Measurements from ENCODE around the gene GFPT1. TPM values are rescaled to one million over a fixed set of nuclear protein-coding genes. Genes with fewer than 3 reads are reported as not detected.

GFPT1 gene
- total and polyA plus RNA-seq, 4 donors = 26.9 to 56.3 (median 30.4) TPM

DNA sequence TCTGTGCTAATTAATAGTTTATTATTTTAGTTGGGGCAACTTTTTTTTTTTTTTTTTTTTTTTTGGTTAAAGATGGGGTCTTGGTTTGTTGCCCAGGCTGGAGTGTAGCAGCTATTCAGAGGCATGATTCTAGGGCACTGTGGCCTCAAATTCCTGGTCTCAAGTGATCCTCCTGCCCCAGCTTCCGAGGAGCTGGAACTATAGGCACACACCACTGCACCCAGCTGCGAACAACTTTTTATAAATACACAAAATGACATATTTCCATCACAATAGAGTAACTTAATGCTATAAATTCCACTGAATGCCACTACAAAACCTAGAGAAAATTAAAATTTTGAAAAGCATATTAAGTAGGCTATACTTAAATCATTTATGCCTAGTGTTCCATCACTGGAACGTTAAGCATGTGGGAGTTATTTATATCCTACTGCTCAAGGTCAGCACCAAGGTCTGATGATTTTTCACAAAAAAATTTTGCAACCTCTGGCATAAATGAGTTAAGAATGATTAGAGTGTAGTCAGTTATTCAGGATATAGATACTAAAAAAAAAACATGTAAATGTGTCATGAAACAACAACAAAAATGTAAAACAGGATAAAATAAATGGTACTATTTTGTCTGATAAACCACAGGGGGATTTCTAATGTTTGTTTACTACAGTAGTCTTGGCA lies 46.8 kb downstream of the GFPT1 start:
- H3K27ac ChIP-seq (ENCODE audit: low read depth, low read length) = no peak overlapping the region
- peaks cover 31% of the 10 kb centered on the region for H3K36me3 ChIP-seq (ENCODE audit: control insufficient read depth, insufficient read depth, low read length)
- H3K27me3 ChIP-seq (ENCODE audit: control insufficient read depth, insufficient read depth, low read length) = no peaks in the 10 kb centered on the region
- no peaks in the 10 kb centered on the region for H3K4me1 ChIP-seq (ENCODE audit: control insufficient read depth, insufficient read depth, low read length)
- no peaks in the 10 kb centered on the region for H3K9me3 ChIP-seq (ENCODE audit: control insufficient read depth, insufficient read depth, low read length)
- H3K4me3 ChIP-seq (ENCODE audit: low read depth, low read length) = no peak overlapping the region
- no peak for DNase-seq (ENCODE audit: low read depth in 4 of 6, low spot score in 6 of 6)
- WGBS (ENCODE audit: insufficient coverage) = no CpG with 5 or more reads among the region's 3 CpGs

GRCh38 chr2:69335311-69335710 lies 51.7 kb downstream of the GFPT1 start:
- Histone ChIP-seq H3K36me3 (ENCODE audit: control insufficient read depth, insufficient read depth, low read length) (peaks cover 21% of the 10 kb centered on the region), H3K4me3 (ENCODE audit: low read depth, low read length) (no peak overlapping the region), H3K4me1 (ENCODE audit: control insufficient read depth, insufficient read depth, low read length) (no peaks in the 10 kb centered on the region), H3K27me3 (ENCODE audit: control insufficient read depth, insufficient read depth, low read length) (no peaks in the 10 kb centered on the region), H3K27ac (ENCODE audit: low read depth, low read length) (no peak overlapping the region), H3K9me3 (ENCODE audit: control insufficient read depth, insufficient read depth, low read length) (no peaks in the 10 kb centered on the region)
- DNase-seq (ENCODE audit: low read depth in 4 of 6, low spot score in 6 of 6) = peak in 1 of 6 donors; percentile 65
- no CpG with 5 or more reads among the region's 2 CpGs for WGBS (ENCODE audit: insufficient coverage)

GRCh38 chr2:69333352-69333751 lies 53.7 kb downstream of the GFPT1 start:
- H3K27me3 ChIP-seq (ENCODE audit: control insufficient read depth, insufficient read depth, low read length) = no peaks in the 10 kb centered on the region
- H3K27ac ChIP-seq (ENCODE audit: low read depth, low read length) = no peak overlapping the region
- DNase-seq (ENCODE audit: low read depth in 4 of 6, low spot score in 6 of 6) = no peak
- peaks cover 28% of the 10 kb centered on the region for H3K36me3 ChIP-seq (ENCODE audit: control insufficient read depth, insufficient read depth, low read length)
- H3K9me3 ChIP-seq (ENCODE audit: control insufficient read depth, insufficient read depth, low read length) = no peaks in the 10 kb centered on the region
- no peak overlapping the region for H3K4me3 ChIP-seq (ENCODE audit: low read depth, low read length)
- no peaks in the 10 kb centered on the region for H3K4me1 ChIP-seq (ENCODE audit: control insufficient read depth, insufficient read depth, low read length)
- no CpG with 5 or more reads among the region's 2 CpGs for WGBS (ENCODE audit: insufficient coverage)

GRCh38 chr2:69330781-69331180 lies 56.2 kb downstream of the GFPT1 start:
- no CpG with 5 or more reads among the region's 2 CpGs for WGBS (ENCODE audit: insufficient coverage)
- Histone ChIP-seq H3K27ac (ENCODE audit: low read depth, low read length) (no peak overlapping the region), H3K36me3 (ENCODE audit: control insufficient read depth, insufficient read depth, low read length) (peaks cover 29% of the 10 kb centered on the region), H3K4me3 (ENCODE audit: low read depth, low read length) (no peak overlapping the region), H3K4me1 (ENCODE audit: control insufficient read depth, insufficient read depth, low read length) (no peaks in the 10 kb centered on the region), H3K27me3 (ENCODE audit: control insufficient read depth, insufficient read depth, low read length) (no peaks in the 10 kb centered on the region), H3K9me3 (ENCODE audit: control insufficient read depth, insufficient read depth, low read length) (no peaks in the 10 kb centered on the region)
- DNase-seq (ENCODE audit: low read depth in 4 of 6, low spot score in 6 of 6) = no peak

DNA sequence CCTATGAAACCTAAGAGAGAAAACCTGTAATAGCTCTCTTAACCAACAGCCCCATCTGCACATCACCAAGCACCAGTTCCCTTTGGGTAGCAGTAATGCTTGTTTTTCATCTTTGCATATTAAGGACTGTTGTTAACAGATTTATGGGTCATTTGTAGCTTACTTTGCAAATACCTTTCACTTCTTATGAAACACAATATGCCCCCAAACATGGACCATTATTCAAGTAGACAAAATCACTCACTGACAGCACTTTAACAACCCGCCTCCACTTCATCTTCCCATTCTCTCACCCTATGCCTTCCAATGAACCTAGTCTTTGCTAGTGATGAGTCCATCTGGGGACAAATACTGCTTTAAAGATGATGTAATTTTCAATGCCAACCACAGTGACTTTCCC lies 64.4 kb downstream of the GFPT1 start:
- peaks cover 11% of the 10 kb centered on the region for H3K36me3 ChIP-seq (ENCODE audit: control insufficient read depth, insufficient read depth, low read length)
- H3K9me3 ChIP-seq (ENCODE audit: control insufficient read depth, insufficient read depth, low read length) = no peaks in the 10 kb centered on the region
- no peak overlapping the region for H3K4me3 ChIP-seq (ENCODE audit: low read depth, low read length)
- WGBS (ENCODE audit: insufficient coverage) = no CpG with 5 or more reads among the region's 1 CpG
- H3K27ac ChIP-seq (ENCODE audit: low read depth, low read length) = no peak overlapping the region
- DNase-seq (ENCODE audit: low read depth in 4 of 6, low spot score in 6 of 6) = no peak
- H3K4me1 ChIP-seq (ENCODE audit: control insufficient read depth, insufficient read depth, low read length) = no peaks in the 10 kb centered on the region
- H3K27me3 ChIP-seq (ENCODE audit: control insufficient read depth, insufficient read depth, low read length) = no peaks in the 10 kb centered on the region

DNA sequence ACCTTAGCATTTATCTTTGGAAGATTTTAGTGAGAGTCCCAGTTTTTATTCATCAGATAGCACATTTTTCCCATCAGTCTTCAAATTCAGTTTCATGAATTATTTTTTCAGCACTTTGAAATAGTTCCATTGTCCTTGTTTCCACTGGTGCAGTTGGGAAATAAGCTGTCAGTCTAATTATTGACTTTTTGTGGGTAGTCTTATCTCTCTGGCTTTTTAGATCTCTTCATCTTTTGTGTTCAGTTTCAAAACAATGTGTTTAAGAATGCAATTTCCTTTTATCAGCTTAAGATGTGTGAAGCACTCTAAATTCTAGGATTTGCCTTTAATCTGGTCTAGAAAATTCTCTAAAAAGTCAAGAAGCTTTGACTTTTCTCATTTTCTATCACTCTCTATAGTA lies 70.5 kb downstream of the GFPT1 start:
- Histone ChIP-seq H3K9me3 (ENCODE audit: control insufficient read depth, insufficient read depth, low read length) (peaks cover 4% of the 10 kb centered on the region), H3K4me1 (ENCODE audit: control insufficient read depth, insufficient read depth, low read length) (no peaks in the 10 kb centered on the region), H3K27ac (ENCODE audit: low read depth, low read length) (no peak overlapping the region), H3K36me3 (ENCODE audit: control insufficient read depth, insufficient read depth, low read length) (peaks cover 6% of the 10 kb centered on the region), H3K4me3 (ENCODE audit: low read depth, low read length) (no peak overlapping the region), H3K27me3 (ENCODE audit: control insufficient read depth, insufficient read depth, low read length) (no peaks in the 10 kb centered on the region)
- DNase-seq (ENCODE audit: low read depth in 4 of 6, low spot score in 6 of 6) = no peak

DNA sequence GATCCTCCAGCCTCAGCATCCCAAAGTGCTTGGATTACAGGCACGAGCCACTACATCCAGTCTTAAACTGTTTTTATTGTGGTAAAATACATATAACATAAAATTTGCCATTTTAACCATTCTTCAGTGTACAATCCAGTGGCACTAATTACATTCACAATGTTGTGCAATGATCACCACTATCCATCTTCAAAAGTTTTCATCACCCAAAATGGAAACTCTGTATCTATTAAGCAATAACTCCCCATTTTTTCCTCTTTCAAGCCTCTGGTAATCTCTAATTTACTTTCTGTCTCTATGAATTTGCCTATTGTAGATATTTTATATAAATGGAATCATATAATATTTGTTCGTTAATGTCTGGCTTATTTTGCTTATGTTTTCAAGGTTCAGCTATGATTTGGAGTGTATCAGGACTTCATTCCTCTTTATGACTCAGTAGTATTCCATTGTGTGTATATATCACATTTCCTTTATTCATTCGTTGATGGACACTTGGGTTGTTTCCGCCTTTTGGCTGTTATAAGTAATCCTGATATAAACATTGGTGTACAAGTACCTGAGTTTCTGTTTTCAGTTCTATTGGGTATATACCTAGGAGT lies 71.8 kb downstream of the GFPT1 start:
- Histone ChIP-seq H3K4me3 (ENCODE audit: low read depth, low read length) (no peak overlapping the region), H3K4me1 (ENCODE audit: control insufficient read depth, insufficient read depth, low read length) (peaks cover 4% of the 10 kb centered on the region), H3K27ac (ENCODE audit: low read depth, low read length) (no peak overlapping the region), H3K36me3 (ENCODE audit: control insufficient read depth, insufficient read depth, low read length) (peaks cover 7% of the 10 kb centered on the region), H3K27me3 (ENCODE audit: control insufficient read depth, insufficient read depth, low read length) (no peaks in the 10 kb centered on the region), H3K9me3 (ENCODE audit: control insufficient read depth, insufficient read depth, low read length) (peaks cover 4% of the 10 kb centered on the region)
- no peak for DNase-seq (ENCODE audit: low read depth in 4 of 6, low spot score in 6 of 6)
- no CpG with 5 or more reads among the region's 4 CpGs for whole genome bisulfite sequencing (ENCODE audit: insufficient coverage)

DNA sequence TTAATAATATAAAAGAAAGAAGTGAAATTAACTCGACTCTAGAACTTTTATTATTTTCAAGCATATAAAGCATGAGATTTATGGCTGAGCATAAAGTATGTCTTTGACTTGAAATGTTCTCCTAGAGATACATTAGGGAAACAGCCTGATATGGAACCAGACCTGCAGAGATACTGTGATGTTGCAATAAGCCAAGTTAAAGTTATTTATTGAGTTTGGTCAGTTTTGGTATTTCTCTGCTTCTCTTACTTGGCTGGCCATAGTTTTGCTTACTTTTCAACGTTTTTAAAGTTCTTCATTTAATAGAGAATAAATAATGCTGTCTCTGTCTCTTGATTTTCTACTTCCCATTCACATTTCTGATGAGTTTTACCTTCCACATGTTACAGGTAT lies 76.0 kb downstream of the GFPT1 start:
- DNase-seq (ENCODE audit: low read depth in 4 of 6, low spot score in 6 of 6) = no peak
- peaks cover 7% of the 10 kb centered on the region for H3K27me3 ChIP-seq (ENCODE audit: control insufficient read depth, insufficient read depth, low read length)
- H3K36me3 ChIP-seq (ENCODE audit: control insufficient read depth, insufficient read depth, low read length) = peaks cover 9% of the 10 kb centered on the region
- WGBS (ENCODE audit: insufficient coverage) = 100% methylated on average over 1 of the region's 2 CpGs
- no peak overlapping the region for H3K4me3 ChIP-seq (ENCODE audit: low read depth, low read length)
- peaks cover 30% of the 10 kb centered on the region for H3K4me1 ChIP-seq (ENCODE audit: control insufficient read depth, insufficient read depth, low read length)
- no peak overlapping the region for H3K27ac ChIP-seq (ENCODE audit: low read depth, low read length)
- no peaks in the 10 kb centered on the region for H3K9me3 ChIP-seq (ENCODE audit: control insufficient read depth, insufficient read depth, low read length)

GRCh38 chr2:69310111-69311023 lies 76.7 kb downstream of the GFPT1 start:
- H3K4me3 ChIP-seq (ENCODE audit: low read depth, low read length) = no peak overlapping the region
- H3K27me3 ChIP-seq (ENCODE audit: control insufficient read depth, insufficient read depth, low read length) = peaks cover 7% of the 10 kb centered on the region
- H3K4me1 ChIP-seq (ENCODE audit: control insufficient read depth, insufficient read depth, low read length) = peaks cover 35% of the 10 kb centered on the region
- no peaks in the 10 kb centered on the region for H3K9me3 ChIP-seq (ENCODE audit: control insufficient read depth, insufficient read depth, low read length)
- 81% methylated on average over 18 of the region's 19 CpGs for WGBS (ENCODE audit: insufficient coverage)
- DNase-seq (ENCODE audit: low read depth in 4 of 6, low spot score in 6 of 6) = no peak
- peak overlapping the region; percentile 71 for H3K27ac ChIP-seq (ENCODE audit: low read depth, low read length)
- peaks cover 9% of the 10 kb centered on the region for H3K36me3 ChIP-seq (ENCODE audit: control insufficient read depth, insufficient read depth, low read length)
